Kidney (tissue), 14 donors: ENCODE data around the gene PADI2. TPM values are rescaled to one million over a fixed set of nuclear protein-coding genes. Genes with fewer than 3 reads are reported as not detected.

Experiments used
- DNase-seq, 5 donors: peaks; one replicate each; pipeline ENCODE4 v3.0.0-alpha.2; 2013 to 2020
- FAIRE-seq: peaks from 2 replicates; lab custom pipeline; 2012; peaks lifted over from hg19 to GRCh38; lab: Jason Lieb, UNC
- H3K27ac ChIP-seq, 2 donors: one replicate each; pipeline ENCODE4 v1.7.0; 2013; ENCODE audit warnings: low read depth in 2 of 2, low read length in 2 of 2, inconsistent platforms in 1 of 2
- H3K27me3 ChIP-seq: one replicate; pipeline ENCODE4 v1.7.1; 2013; ENCODE audit warnings: low read length, inconsistent platforms; ENCODE audit not compliant: control insufficient read depth, insufficient read depth
- H3K36me3 ChIP-seq, 3 donors: one replicate each; pipeline versions ENCODE4 v1.7.0 to v1.7.1; 2013; ENCODE audit warnings: low read length in 3 of 3, control low read depth in 1 of 3, inconsistent platforms in 1 of 3; ENCODE audit not compliant: insufficient read depth in 3 of 3, control insufficient read depth in 2 of 3
- H3K4me1 ChIP-seq, 3 donors: one replicate each; pipeline versions ENCODE4 v1.7.0 to v1.7.1; 2013; ENCODE audit warnings: low read length in 3 of 3, inconsistent platforms in 1 of 3, low read depth in 1 of 3; ENCODE audit not compliant: control insufficient read depth in 2 of 3, insufficient read depth in 2 of 3
- H3K4me3 ChIP-seq, 3 donors: one replicate each; pipeline versions ENCODE4 v1.7.0 to v1.8.1; 2013; ENCODE audit warnings: low read length in 3 of 3, control low read depth in 1 of 3, inconsistent platforms in 1 of 3
- H3K9ac ChIP-seq, 3 donors: one replicate each; pipeline versions ENCODE4 v1.7.0 to v1.7.1; 2013; ENCODE audit warnings: low read length in 3 of 3, control low read depth in 1 of 3, inconsistent platforms in 1 of 3
- H3K9me3 ChIP-seq, 3 donors: one replicate each; pipeline versions ENCODE4 v1.7.0 to v1.7.1; 2013; ENCODE audit warnings: low read length in 3 of 3, control low read depth in 1 of 3, inconsistent platforms in 1 of 3; ENCODE audit not compliant: control insufficient read depth in 2 of 3, insufficient read depth in 1 of 3
- CTCF ChIP-seq: IDR thresholded peaks from 3 replicates; pipeline ENCODE4 v1.5.1; 2012; ENCODE audit warnings: mild to moderate bottlenecking, moderate library complexity, borderline replicate concordance; ENCODE audit not compliant: insufficient read depth; ENCODE audit errors: extremely low read depth
- intact Hi-C: fragments of 100-400 bp; cut with DNase I; formaldehyde crosslinking; loops from one replicate; pipeline ENCODE4 v1.11.1; 2022
- polyA plus RNA-seq: library from polyadenylated mRNA; stranded (reverse); fragments of 350-450 nt; fragmentation: Illumina TruSeq; extraction: RNeasy Lipid Tissue Mini Kit (QIAGEN cat#74804); gene quantifications from one replicate; pipeline ENCODE4 v1.2.3, GENCODE V29; 2014; ENCODE audit warnings: low read depth, low replicate concordance; ENCODE audit not compliant: insufficient read depth
- total RNA-seq: library from RNA; stranded (reverse); fragmentation: NEBNext Ultra II Directional; extraction: Animal tissue kit (Norgen Biotek cat#: 25700); gene quantifications from one replicate; pipeline ENCODE4 v1.2.1, GENCODE V29; 2021
- donor health status: control.
- donor health status: control.
- donor health status: control.
- donor health status: control.
- donor health status: control.
- donor health status: DM: yes; HTN: yes; CAD: no.
- donor health status: Normal renal cell carcinoma (clear cell type).

Gene PADI2
- total and polyA plus RNA-seq, 2 donors from 2014 or later: 6.0 to 11.7 TPM

- H3K4me1 ChIP-seq: no peaks in the 10 kb centered on the region
- no peaks in the 10 kb centered on the region for H3K36me3 ChIP-seq
- intact Hi-C loops: no loop called here
- H3K27ac ChIP-seq: no peak overlapping the region
- DNase-seq (no peak), FAIRE-seq (no peak)
- no peak overlapping the region for H3K4me3 ChIP-seq
- no peaks in the 10 kb centered on the region for H3K9me3 ChIP-seq
- no peaks in the 10 kb centered on the region for H3K27me3 ChIP-seq
- H3K9ac ChIP-seq: no peak overlapping the region
- TF ChIP-seq CTCF: no peak
Observed at GRCh38 chr1:17086751-17087150, 32.5 kb downstream of the PADI2 start.

DNA sequence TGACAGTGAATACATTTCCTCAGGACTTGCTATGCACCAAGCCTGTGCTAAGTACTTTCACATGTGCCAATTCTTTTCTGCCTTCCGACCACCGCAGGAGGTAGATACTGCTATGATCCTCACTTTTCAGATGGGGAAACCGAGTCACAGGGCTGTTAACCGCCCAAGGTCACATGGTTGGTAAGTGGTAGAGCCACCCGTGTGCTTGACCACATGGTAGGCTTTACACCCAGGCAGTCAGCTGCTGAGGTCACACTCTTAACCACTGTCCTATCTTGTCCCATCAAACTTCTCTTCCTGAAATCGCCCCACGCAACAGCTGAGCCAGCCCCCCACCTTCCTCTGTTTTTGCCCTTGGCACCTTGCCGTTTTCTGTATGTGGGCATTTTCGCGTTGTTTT lies 34.5 kb downstream of the PADI2 start:
- no peak for DNase-seq
- no peaks in the 10 kb centered on the region for H3K27me3 ChIP-seq
- no peak overlapping the region for H3K9ac ChIP-seq
- no peaks in the 10 kb centered on the region for H3K9me3 ChIP-seq
- no peaks in the 10 kb centered on the region for H3K36me3 ChIP-seq
- intact Hi-C loops: no loop called here
- H3K27ac ChIP-seq: no peak overlapping the region
- no peak for TF ChIP-seq CTCF
- H3K4me1 ChIP-seq: no peaks in the 10 kb centered on the region
- FAIRE-seq: no peak
- H3K4me3 ChIP-seq: no peak overlapping the region

- FAIRE-seq (no peak), DNase-seq (no peak)
- no peaks in the 10 kb centered on the region for H3K9me3 ChIP-seq
- no peaks in the 10 kb centered on the region for H3K36me3 ChIP-seq
- no peak for TF ChIP-seq CTCF
- no peak overlapping the region for H3K9ac ChIP-seq
- H3K27me3 ChIP-seq: no peaks in the 10 kb centered on the region
- H3K4me1 ChIP-seq: no peaks in the 10 kb centered on the region
- H3K4me3 ChIP-seq: no peak overlapping the region
- H3K27ac ChIP-seq: no peak overlapping the region
- intact Hi-C loops: no loop called here
Observed at GRCh38 chr1:17082761-17083160, 36.5 kb downstream of the PADI2 start.

- DNase-seq (peak in 1 of 5 donors; percentile 38), FAIRE-seq (no peak)
- no peaks in the 10 kb centered on the region for H3K36me3 ChIP-seq
- no peak for TF ChIP-seq CTCF
- no peaks in the 10 kb centered on the region for H3K9me3 ChIP-seq
- intact Hi-C loops: no loop called here
- H3K4me1 ChIP-seq: no peaks in the 10 kb centered on the region
- H3K27me3 ChIP-seq: no peaks in the 10 kb centered on the region
- H3K9ac ChIP-seq: no peak overlapping the region
- no peak overlapping the region for H3K27ac ChIP-seq
- no peak overlapping the region for H3K4me3 ChIP-seq
Observed at GRCh38 chr1:17081439-17081838, 37.8 kb downstream of the PADI2 start.
